Right lung (tissue), 5 donors: ENCODE measurements around the gene CTAG1A. TPM values are rescaled to one million over a fixed set of nuclear protein-coding genes. Genes with fewer than 3 reads are reported as not detected.
"Not testable (repeated sequence)": the region's sequence is repeated elsewhere in the genome, so short reads cannot be mapped to it uniquely, and the experiment has no call there.

Experiments
- DNase-seq, 2 donors: peaks; one replicate each; pipeline ENCODE4 v3.0.0-alpha.2; 2013
- polyA plus RNA-seq, 5 donors: library from polyadenylated mRNA; unstranded; fragments of 120-200 nt; gene quantifications; one replicate each; pipeline versions ENCODE4 v1.2.1 to v1.2.3, GENCODE V29; 2013; ENCODE audit warnings: inconsistent platforms in 1 of 5, low replicate concordance in 1 of 5; ENCODE audit not compliant: insufficient read length in 5 of 5, insufficient read depth in 1 of 5

Gene CTAG1A
- polyA plus RNA-seq, 5 donors: not detected

- DNase-seq: not testable (repeated sequence)
Measured at GRCh38 chrX:154611146-154611545, 26.2 kb downstream of the CTAG1A start.

DNA sequence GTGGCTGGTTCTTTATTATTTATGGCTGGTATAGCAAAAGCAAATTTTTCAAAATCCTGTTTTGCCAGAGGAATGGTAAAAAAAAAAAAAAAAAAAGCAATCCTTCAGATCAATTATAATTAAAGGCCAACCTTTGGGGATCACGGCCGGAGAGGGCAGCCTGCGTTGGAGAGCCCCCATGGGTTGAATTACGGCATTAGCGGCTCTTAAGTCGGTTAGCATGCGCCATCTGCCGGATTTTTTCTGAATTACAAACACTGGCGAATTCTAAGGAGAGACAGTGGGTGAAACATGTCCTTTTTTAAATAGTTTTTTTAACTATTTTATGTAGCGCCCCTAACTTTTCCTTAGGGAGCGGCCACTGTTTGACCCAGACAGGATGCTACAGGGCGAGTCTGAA is 28.7 kb downstream of the CTAG1A start:
- DNase-seq: not testable (repeated sequence)

GRCh38 chrX:154619182-154619581 is 34.2 kb downstream of the CTAG1A start, which contains the start of gene CTAG1B:
Gene CTAG1B (minus strand): TSS chrX:154619282. CDS start chrX:154619218, 64 bp downstream.
- not testable (repeated sequence) for DNase-seq

GRCh38 chrX:154620767-154621414 is 36.0 kb downstream of the CTAG1A start:
- not testable (repeated sequence) for DNase-seq

DNA sequence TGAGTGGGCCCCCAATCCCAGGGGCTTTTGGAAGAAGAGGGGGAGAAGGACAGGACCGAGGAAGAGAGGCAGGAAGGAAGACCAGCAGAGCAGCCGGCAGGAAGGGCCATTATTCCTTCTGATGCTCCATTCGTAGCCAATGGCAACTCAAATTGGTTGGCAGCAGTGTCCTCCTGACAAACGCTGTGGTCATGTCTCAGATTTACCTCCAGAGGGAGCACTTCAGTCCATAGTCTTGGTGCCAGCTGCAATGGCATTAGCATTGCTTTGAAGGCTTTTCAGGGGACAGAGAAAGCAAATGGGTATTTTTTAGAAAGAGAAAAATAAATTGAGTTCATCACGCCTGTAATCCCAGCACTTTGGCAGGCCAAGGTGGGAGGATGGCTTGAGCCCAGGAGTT is 44.0 kb downstream of the CTAG1A start:
- DNase-seq: not testable (repeated sequence)

- DNase-seq: not testable (repeated sequence)
Measured at GRCh38 chrX:154630949-154631348, 46.0 kb downstream of the CTAG1A start.

GRCh38 chrX:154633661-154634060 is 48.7 kb downstream of the CTAG1A start:
- not testable (repeated sequence) for DNase-seq

Other genes with a start within 250 kb of the CTAG1A start
- 100 to 1,000 TPM; 349 to 757 (median 422) TPM for gene FLNA, start 210.5 kb upstream of the CTAG1A start, polyA plus RNA-seq
- gene EMD, start 205.8 kb upstream of the CTAG1A start, polyA plus RNA-seq: 10 to 100 TPM; 52.8 to 84.2 (median 63.9) TPM
- gene RPL10, start 186.8 kb upstream of the CTAG1A start, polyA plus RNA-seq: 1,000 to 10,000 TPM; 4,389 to 5,989 (median 4,777) TPM
- 10 to 100 TPM in 4 of 5 donors, 1 to 10 TPM in 1; 9.3 to 12.4 (median 10.5) TPM for gene DNASE1L1, start 175.9 kb upstream of the CTAG1A start, polyA plus RNA-seq
- gene TAFAZZIN, start 173.6 kb upstream of the CTAG1A start, polyA plus RNA-seq: 10 to 100 TPM; 31.1 to 44.8 (median 37.6) TPM
- gene ATP6AP1, start 156.5 kb upstream of the CTAG1A start, polyA plus RNA-seq: 100 to 1,000 TPM in 2 of 5 donors, 10 to 100 TPM in 3; 79.5 to 109 (median 96.3) TPM
- 100 to 1,000 TPM; 108 to 164 (median 142) TPM for gene GDI1, start 148.0 kb upstream of the CTAG1A start, polyA plus RNA-seq
- 10 to 100 TPM; 37.0 to 58.6 (median 48.1) TPM for gene FAM50A, start 141.0 kb upstream of the CTAG1A start, polyA plus RNA-seq
- 10 to 100 TPM; 54.4 to 79.2 (median 63.2) TPM for gene PLXNA3, start 126.9 kb upstream of the CTAG1A start, polyA plus RNA-seq
- 10 to 100 TPM; 12.4 to 33.4 (median 17.1) TPM for gene LAGE3, start 105.9 kb upstream of the CTAG1A start, polyA plus RNA-seq
- 10 to 100 TPM; 22.6 to 38.0 (median 28.8) TPM for gene UBL4A, start 98.5 kb upstream of the CTAG1A start, polyA plus RNA-seq
- gene SLC10A3, start 94.5 kb upstream of the CTAG1A start, polyA plus RNA-seq: 10 to 100 TPM; 13.6 to 24.7 (median 16.8) TPM
- 10 to 100 TPM; 24.9 to 49.3 (median 35.7) TPM for gene FAM3A, start 68.9 kb upstream of the CTAG1A start, polyA plus RNA-seq
- 10 to 100 TPM; 30.3 to 49.3 (median 39.8) TPM for gene G6PD, start 38.3 kb upstream of the CTAG1A start, polyA plus RNA-seq
- gene IKBKG, start 37.5 kb upstream of the CTAG1A start, polyA plus RNA-seq: 10 to 100 TPM; 14.0 to 18.5 (median 16.7) TPM
- not detected for gene CTAG1B, start 34.1 kb downstream of the CTAG1A start, polyA plus RNA-seq
- gene CTAG2, start 68.4 kb downstream of the CTAG1A start, polyA plus RNA-seq: not detected
- gene GAB3, start 165.9 kb downstream of the CTAG1A start, polyA plus RNA-seq: 1 to 10 TPM; 6.8 to 8.4 (median 8.3) TPM
- gene DKC1, start 177.7 kb downstream of the CTAG1A start, polyA plus RNA-seq: 10 to 100 TPM; 53.5 to 67.6 (median 61.4) TPM
- 10 to 100 TPM; 37.6 to 48.0 (median 45.5) TPM for gene MPP1, start 220.4 kb downstream of the CTAG1A start, polyA plus RNA-seq
- gene SMIM9, start 249.5 kb downstream of the CTAG1A start, polyA plus RNA-seq: not detected